ENCODE measurements around the gene CDKN2AIPNL. TPM values are rescaled to one million over a fixed set of nuclear protein-coding genes. Genes with fewer than 3 reads are reported as not detected.

The CDKN2AIPNL gene
- total RNA-seq, 1 experiment from 2014 or later: 63.0 TPM

- DNase-seq (ENCODE audit: low read depth, low spot score) (no peak), ATAC-seq (no peak)
- H3K4me1 ChIP-seq (ENCODE audit: control insufficient read depth in 1 of 2, insufficient read depth in 2 of 2, low read length in 2 of 2): no peaks in the 10 kb centered on the region
Observed at GRCh38 chr5:134387443-134387842, 24.2 kb downstream of the CDKN2AIPNL start.

More at GRCh38 chr5:134387443-134387842, 24.2 kb downstream of the CDKN2AIPNL start:
- POLR2A ChIA-PET: no interaction called here
- Histone ChIP-seq H3K36me3 (ENCODE audit: control insufficient read depth in 1 of 2, insufficient read depth in 2 of 2, low read length in 2 of 2) (peaks cover 32 to 51% of the 10 kb centered on the region in 2 experiments), H2AFZ (ENCODE audit: low read depth, low read length, poor library complexity, severe bottlenecking) (no peak overlapping the region), H3K79me2 (ENCODE audit: insufficient read depth, low read length) (peaks cover 15% of the 10 kb centered on the region), H3K9me3 (ENCODE audit: control insufficient read depth in 1 of 2, insufficient read depth in 1 of 2, low read depth in 1 of 2, low read length in 2 of 2) (no peaks in the 10 kb centered on the region), H3K27me3 (ENCODE audit: insufficient read depth, low read length) (no peaks in the 10 kb centered on the region), H3K27ac (ENCODE audit: low read depth, low read length) (no peak overlapping the region), H3K9me2 (ENCODE audit: insufficient read depth) (no peaks in the 10 kb centered on the region), H3K9ac (ENCODE audit: low read length) (no peak overlapping the region), H3K4me3 (replicated peaks in 1 of 2; ENCODE audit: low read depth in 1 of 2, low read length in 2 of 2) (no peak overlapping the region), H3K4me2 (ENCODE audit: low read length) (no peak overlapping the region), H4K20me1 (ENCODE audit: insufficient read depth) (no peaks in the 10 kb centered on the region)
- BruUV-seq (replicated peaks): no TSS peak
- CTCF ChIA-PET: no interaction called here
- RAD21 ChIA-PET (ENCODE audit: low non-redundant PET in 1 of 2, low total read pairs in 2 of 2, uncharacterized antibody in 2 of 2, unreplicated experiment in 2 of 2): no interaction called here
- intact Hi-C loops (cut with micrococcal nuclease): no loop called here
- TF ChIP-seq EGR1 (IDR thresholded peaks at IDR 0.05; ENCODE audit: low read depth) (no peak), ZFX (IDR thresholded peaks at IDR 0.05) (no peak), MAX (IDR thresholded peaks at IDR 0.05) (no peak), EZH2 (IDR thresholded peaks at IDR 0.05) (no peak), ELF1 (IDR thresholded peaks at IDR 0.05; ENCODE audit: borderline replicate concordance, low read depth) (no peak), SIN3A (IDR thresholded peaks at IDR 0.05; ENCODE audit: low read depth) (no peak)
- TF ChIP-seq, protein P1, sequence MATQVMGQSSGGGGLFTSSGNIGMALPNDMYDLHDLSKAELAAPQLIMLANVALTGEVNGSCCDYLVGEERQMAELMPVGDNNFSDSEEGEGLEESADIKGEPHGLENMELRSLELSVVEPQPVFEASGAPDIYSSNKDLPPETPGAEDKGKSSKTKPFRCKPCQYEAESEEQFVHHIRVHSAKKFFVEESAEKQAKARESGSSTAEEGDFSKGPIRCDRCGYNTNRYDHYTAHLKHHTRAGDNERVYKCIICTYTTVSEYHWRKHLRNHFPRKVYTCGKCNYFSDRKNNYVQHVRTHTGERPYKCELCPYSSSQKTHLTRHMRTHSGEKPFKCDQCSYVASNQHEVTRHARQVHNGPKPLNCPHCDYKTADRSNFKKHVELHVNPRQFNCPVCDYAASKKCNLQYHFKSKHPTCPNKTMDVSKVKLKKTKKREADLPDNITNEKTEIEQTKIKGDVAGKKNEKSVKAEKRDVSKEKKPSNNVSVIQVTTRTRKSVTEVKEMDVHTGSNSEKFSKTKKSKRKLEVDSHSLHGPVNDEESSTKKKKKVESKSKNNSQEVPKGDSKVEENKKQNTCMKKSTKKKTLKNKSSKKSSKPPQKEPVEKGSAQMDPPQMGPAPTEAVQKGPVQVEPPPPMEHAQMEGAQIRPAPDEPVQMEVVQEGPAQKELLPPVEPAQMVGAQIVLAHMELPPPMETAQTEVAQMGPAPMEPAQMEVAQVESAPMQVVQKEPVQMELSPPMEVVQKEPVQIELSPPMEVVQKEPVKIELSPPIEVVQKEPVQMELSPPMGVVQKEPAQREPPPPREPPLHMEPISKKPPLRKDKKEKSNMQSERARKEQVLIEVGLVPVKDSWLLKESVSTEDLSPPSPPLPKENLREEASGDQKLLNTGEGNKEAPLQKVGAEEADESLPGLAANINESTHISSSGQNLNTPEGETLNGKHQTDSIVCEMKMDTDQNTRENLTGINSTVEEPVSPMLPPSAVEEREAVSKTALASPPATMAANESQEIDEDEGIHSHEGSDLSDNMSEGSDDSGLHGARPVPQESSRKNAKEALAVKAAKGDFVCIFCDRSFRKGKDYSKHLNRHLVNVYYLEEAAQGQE (IDR thresholded peaks at IDR 0.05; ENCODE audit: low read depth): no peak
- TF ChIP-seq, protein P2, sequence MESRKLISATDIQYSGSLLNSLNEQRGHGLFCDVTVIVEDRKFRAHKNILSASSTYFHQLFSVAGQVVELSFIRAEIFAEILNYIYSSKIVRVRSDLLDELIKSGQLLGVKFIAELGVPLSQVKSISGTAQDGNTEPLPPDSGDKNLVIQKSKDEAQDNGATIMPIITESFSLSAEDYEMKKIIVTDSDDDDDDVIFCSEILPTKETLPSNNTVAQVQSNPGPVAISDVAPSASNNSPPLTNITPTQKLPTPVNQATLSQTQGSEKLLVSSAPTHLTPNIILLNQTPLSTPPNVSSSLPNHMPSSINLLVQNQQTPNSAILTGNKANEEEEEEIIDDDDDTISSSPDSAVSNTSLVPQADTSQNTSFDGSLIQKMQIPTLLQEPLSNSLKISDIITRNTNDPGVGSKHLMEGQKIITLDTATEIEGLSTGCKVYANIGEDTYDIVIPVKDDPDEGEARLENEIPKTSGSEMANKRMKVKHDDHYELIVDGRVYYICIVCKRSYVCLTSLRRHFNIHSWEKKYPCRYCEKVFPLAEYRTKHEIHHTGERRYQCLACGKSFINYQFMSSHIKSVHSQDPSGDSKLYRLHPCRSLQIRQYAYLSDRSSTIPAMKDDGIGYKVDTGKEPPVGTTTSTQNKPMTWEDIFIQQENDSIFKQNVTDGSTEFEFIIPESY (IDR thresholded peaks at IDR 0.05; ENCODE audit: extremely low read depth, insufficient replicate concordance, low read length): no peak
